Fibroblast of skin of abdomen (primary cell): ENCODE results near the gene BHMT2. TPM values are rescaled to one million over a fixed set of nuclear protein-coding genes. Genes with fewer than 3 reads are reported as not detected.

Experiments
- DNase-seq: peaks from one replicate; pipeline ENCODE4 v3.0.0-alpha.2; 2013
- polyA plus RNA-seq, 2 experiments: library from polyadenylated mRNA; unstranded; fragments of 120-200 nt; gene quantifications; one replicate each; pipeline ENCODE4 v1.2.1, GENCODE V29; 2013; ENCODE audit not compliant: insufficient read length in 2 of 2

Gene BHMT2
- 3.8 TPM for polyA plus RNA-seq (2013, experiment 1 of 2; ENCODE audit: insufficient read length)
- 3.8 TPM for polyA plus RNA-seq (2013, experiment 2 of 2; ENCODE audit: insufficient read length)

GRCh38 chr5:79069488-79070349, at the start of gene BHMT2, which contains the start of gene DMGDH:
BHMT2 (plus strand) TSS chr5:79069767; CDS start chr5:79069783, 16 bp downstream.
DMGDH (minus strand) TSS chr5:79069674; CDS start chr5:79069620, 54 bp downstream.
- peak; percentile 58 for DNase-seq

- DNase-seq, result peak; percentile 89
Observed at GRCh38 chr5:79020861-79021561, 48.6 kb upstream of the BHMT2 start.

GRCh38 chr5:79021753-79022152, 47.8 kb upstream of the BHMT2 start:
- DNase-seq, result no peak

- no peak for DNase-seq
Observed at GRCh38 chr5:79022771-79023170, 46.8 kb upstream of the BHMT2 start.

- DNase-seq, result no peak
Observed at GRCh38 chr5:79023348-79023747, 46.2 kb upstream of the BHMT2 start.

- no peak for DNase-seq
Observed at GRCh38 chr5:79023947-79024346, 45.6 kb upstream of the BHMT2 start.

- peak; percentile 67 for DNase-seq
Observed at GRCh38 chr5:79025054-79025472, 44.5 kb upstream of the BHMT2 start.

GRCh38 chr5:79030663-79031484, 38.7 kb upstream of the BHMT2 start:
- peak; percentile 17 for DNase-seq

GRCh38 chr5:79031485-79031867, 38.1 kb upstream of the BHMT2 start:
- no peak for DNase-seq

GRCh38 chr5:79032031-79032695, 37.4 kb upstream of the BHMT2 start:
- DNase-seq, result peak; percentile 5

GRCh38 chr5:79032782-79033181, 36.8 kb upstream of the BHMT2 start:
- DNase-seq, result no peak

GRCh38 chr5:79035237-79035636, 34.3 kb upstream of the BHMT2 start:
- no peak for DNase-seq

GRCh38 chr5:79036769-79037168, 32.8 kb upstream of the BHMT2 start:
- DNase-seq, result no peak

GRCh38 chr5:79042188-79042587, 27.4 kb upstream of the BHMT2 start:
- no peak for DNase-seq

- no peak for DNase-seq
Observed at GRCh38 chr5:79047199-79047598, 22.4 kb upstream of the BHMT2 start.

GRCh38 chr5:79048437-79048836, 21.1 kb upstream of the BHMT2 start:
- DNase-seq, result no peak

GRCh38 chr5:79050498-79050897, 19.1 kb upstream of the BHMT2 start:
- no peak for DNase-seq

GRCh38 chr5:79053321-79053720, 16.2 kb upstream of the BHMT2 start:
- no peak for DNase-seq

GRCh38 chr5:79055017-79055416, 14.6 kb upstream of the BHMT2 start:
- no peak for DNase-seq

GRCh38 chr5:79056847-79057246, 12.7 kb upstream of the BHMT2 start:
- no peak for DNase-seq

GRCh38 chr5:79059674-79060073, 9.9 kb upstream of the BHMT2 start:
- DNase-seq, result no peak

GRCh38 chr5:79062436-79062835, 7.1 kb upstream of the BHMT2 start:
- DNase-seq, result peak; percentile 16
